Measurements from ENCODE around the gene C1orf122. TPM values are rescaled to one million over a fixed set of nuclear protein-coding genes. Genes with fewer than 3 reads are reported as not detected.

The C1orf122 gene
- total RNA-seq: 18.8 and 26.1 TPM in 2 replicates

DNA sequence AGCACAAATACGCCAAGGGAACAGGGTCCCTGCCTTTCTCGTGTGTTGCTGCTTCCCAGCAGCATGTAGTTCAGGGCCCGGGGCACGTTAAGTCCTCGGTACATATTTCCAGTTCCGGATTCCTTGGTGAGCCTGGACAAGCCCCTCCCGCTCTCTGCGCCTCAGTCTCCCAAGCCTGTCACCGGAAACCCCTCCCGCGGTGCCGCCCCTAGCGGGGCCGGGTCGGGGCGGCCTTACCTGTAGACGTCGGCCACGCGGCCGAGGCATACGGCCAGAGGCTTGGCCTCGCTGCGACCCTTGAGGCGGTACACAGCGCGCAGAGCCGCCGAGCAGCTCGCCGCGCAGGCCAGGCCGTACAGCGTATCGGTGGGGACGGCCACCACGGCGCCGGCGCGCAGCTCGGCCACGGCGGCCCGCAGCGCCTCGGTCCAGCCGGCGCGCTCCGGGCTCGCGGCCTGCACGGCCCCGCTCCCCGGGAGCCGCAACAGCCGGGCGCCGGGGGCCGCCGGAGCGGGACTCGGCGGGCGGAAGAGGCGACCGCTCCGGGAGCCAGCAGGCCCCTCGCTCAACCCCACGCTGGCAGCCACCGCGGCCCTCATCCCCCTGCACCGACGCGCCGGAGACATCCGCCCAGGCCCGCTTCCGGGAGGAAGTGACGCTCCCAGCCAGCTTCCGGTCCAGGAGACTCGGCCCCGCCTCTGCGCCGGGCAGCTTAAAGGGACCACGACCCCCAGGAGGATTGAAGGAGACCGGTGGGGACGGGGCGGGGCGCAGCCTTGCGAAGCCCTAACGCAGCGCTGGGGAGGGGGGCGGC is at the start of gene C1orf122, which contains the start of gene YRDC:
Gene C1orf122 (plus strand): TSS at position 236 of the 814 bp plus-strand sequence. CDS start 615 bp downstream, outside the sequence.
Gene YRDC (minus strand): TSS at position 654 of the 814 bp plus-strand sequence. CDS start 28 bp downstream, at position 626.
- Histone ChIP-seq H3K4me3 (ENCODE audit: low read depth, low read length) (peak within 1 kb of the TSS; percentile 73), H3K27me3 (ENCODE audit: control insufficient read depth, insufficient read depth, low read length) (no peaks in the 10 kb centered on the region), H3K36me3 (ENCODE audit: control insufficient read depth, insufficient read depth, low read length) (peaks cover 22% of the 10 kb centered on the region)
- FAIRE-seq (no peak), DNase-seq (ENCODE audit: low read depth) (peak; percentile 84)
- TF ChIP-seq, protein P1, sequence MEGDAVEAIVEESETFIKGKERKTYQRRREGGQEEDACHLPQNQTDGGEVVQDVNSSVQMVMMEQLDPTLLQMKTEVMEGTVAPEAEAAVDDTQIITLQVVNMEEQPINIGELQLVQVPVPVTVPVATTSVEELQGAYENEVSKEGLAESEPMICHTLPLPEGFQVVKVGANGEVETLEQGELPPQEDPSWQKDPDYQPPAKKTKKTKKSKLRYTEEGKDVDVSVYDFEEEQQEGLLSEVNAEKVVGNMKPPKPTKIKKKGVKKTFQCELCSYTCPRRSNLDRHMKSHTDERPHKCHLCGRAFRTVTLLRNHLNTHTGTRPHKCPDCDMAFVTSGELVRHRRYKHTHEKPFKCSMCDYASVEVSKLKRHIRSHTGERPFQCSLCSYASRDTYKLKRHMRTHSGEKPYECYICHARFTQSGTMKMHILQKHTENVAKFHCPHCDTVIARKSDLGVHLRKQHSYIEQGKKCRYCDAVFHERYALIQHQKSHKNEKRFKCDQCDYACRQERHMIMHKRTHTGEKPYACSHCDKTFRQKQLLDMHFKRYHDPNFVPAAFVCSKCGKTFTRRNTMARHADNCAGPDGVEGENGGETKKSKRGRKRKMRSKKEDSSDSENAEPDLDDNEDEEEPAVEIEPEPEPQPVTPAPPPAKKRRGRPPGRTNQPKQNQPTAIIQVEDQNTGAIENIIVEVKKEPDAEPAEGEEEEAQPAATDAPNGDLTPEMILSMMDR (IDR thresholded peaks at IDR 0.05; ENCODE audit: insufficient read depth, low read length, severe bottlenecking): peak; percentile 8

DNA sequence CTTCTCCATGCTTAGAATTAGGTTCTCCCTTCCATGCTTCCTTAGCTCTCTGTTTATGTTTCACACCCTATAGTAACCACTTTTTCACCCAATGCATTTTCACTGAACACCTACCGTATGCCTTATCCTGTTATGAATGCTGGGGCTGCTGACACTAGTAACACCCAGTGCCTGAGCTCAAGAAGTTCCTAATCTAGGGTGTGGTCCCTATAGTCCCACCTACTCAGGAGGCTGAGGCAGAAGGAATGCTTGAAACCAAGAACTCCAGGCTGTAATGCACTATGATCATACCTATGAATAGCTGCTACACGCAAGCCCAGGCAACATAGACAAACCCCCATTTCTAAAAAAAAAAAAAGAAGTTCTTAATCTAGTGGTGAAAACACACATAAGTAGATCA is 48.1 kb upstream of the C1orf122 start:
- TF ChIP-seq, protein P1 (IDR thresholded peaks at IDR 0.05; ENCODE audit: insufficient read depth, low read length, severe bottlenecking): no peak
- no peak for DNase-seq (ENCODE audit: low read depth)
- peaks cover 19% of the 10 kb centered on the region for H3K27me3 ChIP-seq (ENCODE audit: control insufficient read depth, insufficient read depth, low read length)
- H3K4me3 ChIP-seq (ENCODE audit: low read depth, low read length): no peak overlapping the region
- no peak for FAIRE-seq
- no peaks in the 10 kb centered on the region for H3K36me3 ChIP-seq (ENCODE audit: control insufficient read depth, insufficient read depth, low read length)

DNA sequence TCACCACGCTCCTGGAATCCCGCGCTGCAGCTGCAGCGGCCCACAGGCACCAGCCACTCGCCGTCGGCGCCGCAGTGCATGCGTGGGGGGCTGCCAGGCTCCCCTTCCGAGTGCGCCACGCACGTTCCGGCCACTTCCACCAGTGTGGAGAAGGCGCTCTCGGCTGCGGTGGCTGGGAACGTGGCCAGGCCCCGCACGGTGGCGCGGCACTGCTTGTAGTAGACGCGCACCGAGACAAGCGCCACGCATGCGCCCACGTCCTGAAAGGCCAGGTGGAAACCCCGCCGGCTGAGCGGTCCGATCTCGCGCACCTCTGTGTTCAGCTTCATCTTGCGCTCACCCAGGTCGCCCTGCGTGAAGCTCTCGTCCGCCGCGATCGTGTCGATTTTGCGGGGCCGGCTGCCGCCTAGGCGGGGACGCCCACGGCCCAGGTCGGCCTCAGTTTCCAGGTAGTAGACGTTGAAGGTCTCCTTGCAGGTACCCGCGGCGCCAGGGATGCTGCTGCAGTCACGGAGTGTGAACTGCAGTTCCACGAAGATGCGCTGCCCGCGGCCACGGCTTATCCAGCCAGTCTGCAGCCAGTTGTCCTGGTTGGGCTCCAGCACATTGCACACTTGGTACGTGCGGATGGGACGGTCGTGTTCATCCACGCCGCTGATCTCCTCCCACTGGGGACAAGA is 46.0 kb upstream of the C1orf122 start:
- no peaks in the 10 kb centered on the region for H3K36me3 ChIP-seq (ENCODE audit: control insufficient read depth, insufficient read depth, low read length)
- peaks cover 34% of the 10 kb centered on the region for H3K27me3 ChIP-seq (ENCODE audit: control insufficient read depth, insufficient read depth, low read length)
- H3K4me3 ChIP-seq (ENCODE audit: low read depth, low read length): no peak overlapping the region
- FAIRE-seq (no peak), DNase-seq (ENCODE audit: low read depth) (no peak)
- TF ChIP-seq, protein P1 (IDR thresholded peaks at IDR 0.05; ENCODE audit: insufficient read depth, low read length, severe bottlenecking): no peak

DNA sequence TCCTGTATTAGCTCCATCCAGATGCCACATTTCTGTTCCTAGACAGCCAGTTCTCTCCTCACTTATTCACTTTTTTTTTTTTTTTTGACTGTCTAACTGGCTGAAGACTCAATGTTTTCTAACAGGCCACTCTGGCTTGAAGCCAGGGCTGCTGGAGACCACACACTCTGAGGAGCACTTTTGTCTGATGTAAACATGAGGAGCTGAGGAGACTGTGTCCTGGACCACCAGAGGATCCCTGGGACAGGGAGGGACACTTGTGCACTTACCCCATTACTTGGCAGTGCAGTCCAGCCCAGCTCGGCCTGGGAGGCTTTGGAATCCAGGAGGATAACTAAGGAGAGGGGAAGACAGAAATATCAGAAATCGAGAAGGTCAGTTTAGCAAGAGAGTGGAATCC is 45.1 kb upstream of the C1orf122 start:
- H3K27me3 ChIP-seq (ENCODE audit: control insufficient read depth, insufficient read depth, low read length): peaks cover 32% of the 10 kb centered on the region
- FAIRE-seq (no peak), DNase-seq (ENCODE audit: low read depth) (no peak)
- TF ChIP-seq, protein P1 (IDR thresholded peaks at IDR 0.05; ENCODE audit: insufficient read depth, low read length, severe bottlenecking): no peak
- H3K36me3 ChIP-seq (ENCODE audit: control insufficient read depth, insufficient read depth, low read length): no peaks in the 10 kb centered on the region
- no peak overlapping the region for H3K4me3 ChIP-seq (ENCODE audit: low read depth, low read length)

DNA sequence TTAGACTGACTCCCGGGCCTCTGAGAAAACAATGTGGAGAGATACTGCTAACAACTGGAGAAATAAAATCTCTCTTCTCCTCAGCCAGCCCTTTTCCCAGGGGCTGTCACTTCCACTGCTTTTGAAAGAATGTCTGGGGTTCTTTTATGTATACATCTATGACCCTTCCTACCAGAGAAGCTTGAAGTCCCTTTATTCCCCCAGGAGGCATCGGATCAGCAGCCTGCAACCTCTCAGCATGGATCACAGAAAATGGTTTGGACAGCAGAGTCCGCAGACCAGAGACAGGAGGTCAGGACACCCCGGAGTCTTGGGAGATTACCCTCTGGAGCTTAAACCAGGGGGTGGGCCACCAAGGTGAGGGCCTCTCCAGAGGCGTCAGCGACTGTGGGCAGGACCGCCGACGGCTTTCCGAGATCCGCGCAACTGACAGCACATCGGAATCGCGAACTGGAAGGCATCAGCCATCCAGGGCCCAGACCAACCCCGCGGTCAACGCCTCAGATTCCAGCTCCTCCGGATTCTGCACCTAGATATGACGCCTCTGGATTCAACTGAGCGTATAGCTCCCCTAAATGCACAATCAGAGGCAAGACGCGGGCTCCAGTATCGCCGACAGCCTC is 43.7 kb upstream of the C1orf122 start:
- TF ChIP-seq, protein P1 (IDR thresholded peaks at IDR 0.05; ENCODE audit: insufficient read depth, low read length, severe bottlenecking): no peak
- DNase-seq (ENCODE audit: low read depth) (no peak), FAIRE-seq (no peak)
- H3K4me3 ChIP-seq (ENCODE audit: low read depth, low read length): no peak overlapping the region
- H3K27me3 ChIP-seq (ENCODE audit: control insufficient read depth, insufficient read depth, low read length): peaks cover 31% of the 10 kb centered on the region
- H3K36me3 ChIP-seq (ENCODE audit: control insufficient read depth, insufficient read depth, low read length): no peaks in the 10 kb centered on the region
